Mucosa of descending colon (tissue), 3 donors: ENCODE data around the gene TMEM176A. TPM values are rescaled to one million over a fixed set of nuclear protein-coding genes. Genes with fewer than 3 reads are reported as not detected.
A peak's percentile ranks its signal among the peaks of the same experiment; 100 is the strongest.
"Not testable (repeated sequence)": the region's sequence is repeated elsewhere in the genome, so short reads cannot be mapped to it uniquely, and the experiment has no call there.

Experiments
- ATAC-seq: fragments of 200-7000 bp; cut with Tn5 transposase; one replicate; pipeline ENCODE4 v1.9.1; 2020; ENCODE audit warnings: mild to moderate bottlenecking, moderate library complexity
- DNase-seq, 3 donors: peaks; one replicate each; pipeline ENCODE4 v3.0.0-alpha.2; 2020
- H3K36me3 ChIP-seq: fragments of 200-600 bp; one replicate; pipeline ENCODE4 v1.8.0; 2021; ENCODE audit warnings: low read depth, mild to moderate bottlenecking
- H3K4me1 ChIP-seq: fragments of 200-600 bp; one replicate; pipeline ENCODE4 v1.8.0; 2021; ENCODE audit warnings: low read depth, mild to moderate bottlenecking
- H3K4me3 ChIP-seq: fragments of 200-600 bp; one replicate; pipeline ENCODE4 v1.8.0; 2021; ENCODE audit warnings: mild to moderate bottlenecking
- H3K9me3 ChIP-seq: fragments of 200-600 bp; one replicate; pipeline ENCODE4 v1.8.0; 2021; ENCODE audit warnings: mild to moderate bottlenecking
- CTCF ChIP-seq: fragments of 200-600 bp; IDR thresholded peaks from one replicate; pipeline ENCODE4 v1.8.0; 2022; ENCODE audit warnings: antibody characterized with exemption, mild to moderate bottlenecking
- intact Hi-C, 2 donors: fragments of 100-400 bp; cut with DNase I in 1 of 2; cut with micrococcal nuclease in 1 of 2; formaldehyde crosslinking; loops; one replicate each; pipeline versions ENCODE4 v1.11.0 to v1.11.1; 2022; cut with DNase I, micrococcal nuclease
- total RNA-seq, 3 donors: library from RNA; stranded (reverse); fragmentation: NEBNext Ultra II Directional in 2 of 3; extraction: Animal tissue kit (Norgen Biotek cat#: 25700) in 2 of 3; gene quantifications; one replicate each; pipeline versions ENCODE4 v1.2.1 to v1.2.4, GENCODE V29; 2021 to 2023
- donor health status: DM: no; HTN: no; CAD: no; lungs with moderate emphysema.
- donor health status: DM: no; HTN: no; CAD: no.
- donor health status: DM: no; HTN: yes; CAD: no.

Gene TMEM176A
- total RNA-seq, 3 donors from 2014 or later: 178 to 282 (median 245) TPM

GRCh38 chr7:150769768-150770167, 30.8 kb upstream of the TMEM176A start:
- intact Hi-C loops: loop anchor here in 1 of 2 donors (10.0 kb wide), 2 partner anchors 125 to 215 kb away; no protein-coding TSS in a partner anchor
- H3K36me3 ChIP-seq: no peaks in the 10 kb centered on the region
- no peaks in the 10 kb centered on the region for H3K4me1 ChIP-seq
- DNase-seq (no peak), ATAC-seq (no peak)
- no peaks in the 10 kb centered on the region for H3K9me3 ChIP-seq
- TF ChIP-seq CTCF: no peak
- no peak overlapping the region for H3K4me3 ChIP-seq

- intact Hi-C loops: loop anchor here in 1 of 2 donors (10.0 kb wide), 2 partner anchors 121 to 211 kb away; no protein-coding TSS in a partner anchor
- ATAC-seq, H3K4me1 ChIP-seq, H3K36me3 ChIP-seq, H3K9me3 ChIP-seq, DNase-seq, H3K4me3 ChIP-seq: not testable (repeated sequence)
These were observed 26.4 kb upstream of the TMEM176A start for GRCh38 chr7:150774131-150774530.

DNA sequence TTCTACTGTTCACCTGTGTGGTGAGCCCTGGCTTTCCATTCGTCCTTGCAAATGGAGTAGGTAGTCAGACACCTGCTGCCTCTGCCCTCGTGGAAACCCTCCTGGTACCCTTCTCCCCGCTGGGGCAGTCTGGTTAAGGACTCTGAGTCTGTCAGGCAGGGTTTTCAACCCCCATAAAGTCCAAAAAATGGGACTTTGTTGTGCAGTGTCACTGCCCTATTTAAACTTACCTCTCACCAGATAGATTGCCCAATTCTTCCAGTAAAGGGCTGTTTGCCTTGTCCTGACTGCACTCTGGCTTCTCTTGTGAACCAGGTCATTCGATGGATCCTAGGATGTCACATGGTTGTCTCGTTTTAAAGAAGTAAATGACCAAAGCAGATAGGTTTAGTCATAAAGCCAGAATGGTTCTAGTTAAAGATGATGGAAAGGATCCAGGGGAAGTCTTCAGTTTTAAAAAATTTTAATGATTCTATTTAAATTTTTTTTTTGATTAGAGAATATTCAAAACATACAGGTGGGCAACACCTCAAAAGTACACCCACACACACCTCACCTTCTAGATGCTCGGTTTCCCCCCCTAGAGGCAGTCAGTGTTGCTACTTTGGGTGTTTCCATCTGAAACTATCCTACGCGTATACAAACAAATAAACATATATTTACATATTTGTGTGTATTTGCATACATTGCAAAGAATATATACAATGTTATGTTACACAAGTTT, 22.4 kb upstream of the TMEM176A start:
- no peak for TF ChIP-seq CTCF
- no peaks in the 10 kb centered on the region for H3K9me3 ChIP-seq

DNA sequence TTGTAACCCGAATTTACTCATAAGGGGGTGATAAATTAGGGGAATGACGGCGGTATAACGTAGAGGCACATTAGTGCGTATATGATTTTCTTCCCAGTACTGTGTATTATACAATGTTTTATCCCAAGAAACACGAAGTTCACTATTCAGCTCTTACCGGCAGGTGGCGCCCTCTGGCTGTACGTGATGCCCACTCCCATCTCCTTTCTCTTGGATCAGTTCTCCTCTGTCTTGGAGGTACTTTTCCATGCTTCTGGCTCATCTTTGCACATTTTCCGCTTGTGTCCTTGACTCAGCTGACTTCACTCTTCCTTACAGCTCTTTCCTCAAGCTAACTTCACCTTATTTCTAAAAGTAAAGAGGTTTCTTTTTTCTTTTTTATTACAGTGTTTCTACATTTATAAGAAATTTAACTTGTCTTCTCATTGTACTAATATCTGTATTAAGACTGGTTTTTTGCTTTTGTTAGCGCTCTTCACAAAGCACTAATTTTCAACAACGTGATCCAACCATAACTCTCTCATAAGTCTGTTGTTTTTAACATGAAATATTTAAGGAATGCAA, 21.7 kb upstream of the TMEM176A start:
- Histone ChIP-seq H3K4me3 (no peak overlapping the region), H3K9me3 (no peaks in the 10 kb centered on the region), H3K4me1 (peaks cover 9% of the 10 kb centered on the region), H3K36me3 (no peaks in the 10 kb centered on the region)
- intact Hi-C loops: loop anchor here (2.0 to 10.0 kb wide), 3 partner anchors 98 to 206 kb away; no protein-coding TSS in a partner anchor
- DNase-seq (peak; percentile 84 to 96 (median 90)), ATAC-seq (peak; percentile 96)
- peak; percentile 81 for TF ChIP-seq CTCF

More for the DNA sequence above, 22.4 kb upstream of the TMEM176A start:
- ATAC-seq (no peak), DNase-seq (peak in 1 of 3 donors; percentile 6)
- intact Hi-C loops: loop anchor here (2.0 to 10.0 kb wide), 3 partner anchors 99 to 207 kb away; no protein-coding TSS in a partner anchor
- Histone ChIP-seq H3K4me1 (peaks cover 4% of the 10 kb centered on the region), H3K36me3 (no peaks in the 10 kb centered on the region), H3K4me3 (no peak overlapping the region)

GRCh38 chr7:150780292-150780691, 20.3 kb upstream of the TMEM176A start:
- no peak for ATAC-seq

More at GRCh38 chr7:150780292-150780691, 20.3 kb upstream of the TMEM176A start:
- H3K4me1 ChIP-seq: peaks cover 21% of the 10 kb centered on the region
- TF ChIP-seq CTCF: no peak
- intact Hi-C loops: no loop called here
- no peak overlapping the region for H3K4me3 ChIP-seq
- H3K9me3 ChIP-seq: no peaks in the 10 kb centered on the region
- no peaks in the 10 kb centered on the region for H3K36me3 ChIP-seq
- no peak for DNase-seq
